ENCODE measurements around the gene CCDC88C.

DNA sequence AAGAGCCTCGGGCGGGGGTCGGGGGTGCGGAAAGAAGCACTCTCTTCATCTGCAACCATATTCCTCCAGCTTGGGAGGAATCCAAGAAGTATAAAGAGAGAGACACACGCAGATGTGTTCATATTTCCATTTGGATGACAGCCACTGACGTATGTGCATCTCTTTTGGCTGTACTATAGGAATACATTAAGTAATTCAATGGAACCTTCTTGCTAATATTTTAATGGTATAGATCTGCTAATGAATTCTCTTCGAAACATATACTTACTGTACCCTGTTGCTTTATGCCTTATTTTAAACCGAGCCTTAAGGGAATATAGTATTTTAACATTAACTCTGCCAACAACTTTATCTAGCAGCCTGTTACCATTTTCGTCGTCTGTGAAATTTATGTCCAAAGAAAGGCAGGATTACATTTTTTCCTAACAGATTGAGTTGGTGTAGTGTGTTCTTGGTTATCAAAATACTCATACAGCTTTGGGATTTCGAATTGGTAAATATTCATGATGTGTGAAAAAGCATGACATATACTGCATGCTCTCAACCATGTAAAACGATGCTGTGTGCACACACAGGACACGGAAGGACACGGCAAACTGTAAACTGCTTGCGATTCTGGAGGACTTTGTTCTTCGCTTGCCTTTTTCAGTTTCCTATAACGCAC is 84.5 kb downstream of the CCDC88C start:
- TF ChIP-seq CTCF (IDR thresholded peaks at IDR 0.05; ENCODE audit: insufficient read depth, low read depth, low read length) (no peak), EZH2 (IDR thresholded peaks at IDR 0.05; ENCODE audit: insufficient read depth, low read length) (no peak)
